ENCODE results near the gene LRBA. TPM values are rescaled to one million over a fixed set of nuclear protein-coding genes. Genes with fewer than 3 reads are reported as not detected.

The LRBA gene
- total and polyA plus RNA-seq, 4 donors = 8.2 to 69.8 (median 32.8) TPM

- H3K9ac ChIP-seq (ENCODE audit: low read depth in 1 of 2, low read length in 2 of 2) = no peak overlapping the region
- no peak for TF ChIP-seq NR2F2 (IDR thresholded peaks at IDR 0.05)
- no peak for TF ChIP-seq JUND (IDR thresholded peaks at IDR 0.05)
- TF ChIP-seq ZBTB33 (IDR thresholded peaks at IDR 0.05) = no peak
- TF ChIP-seq HNF4A (conservative IDR thresholded peaks at IDR 0.05) = no peak
- no peak for TF ChIP-seq HNF4G (IDR thresholded peaks at IDR 0.05)
- no peak for TF ChIP-seq TAF1 (conservative IDR thresholded peaks at IDR 0.05)
- TF ChIP-seq REST (IDR thresholded peaks at IDR 0.05) = no peak
- TF ChIP-seq FOXA2 (IDR thresholded peaks at IDR 0.05) = no peak
- TF ChIP-seq MAX (IDR thresholded peaks at IDR 0.05) = no peak
- no peak for TF ChIP-seq RXRA (IDR thresholded peaks at IDR 0.05)
- TF ChIP-seq ATF3 (IDR thresholded peaks at IDR 0.05) = no peak
- TF ChIP-seq CTCF (IDR thresholded peaks at IDR 0.05; ENCODE audit: low read depth, low read length, missing input control) = no peak
- no peak for TF ChIP-seq SP1 (IDR thresholded peaks at IDR 0.05)
- TF ChIP-seq RAD21 (IDR thresholded peaks at IDR 0.05) = no peak
- TF ChIP-seq FOXA1 (IDR thresholded peaks at IDR 0.05) = no peak
- no peak for TF ChIP-seq YY1 (IDR thresholded peaks at IDR 0.05)
- no peak for TF ChIP-seq EGR1 (IDR thresholded peaks at IDR 0.05; ENCODE audit: low read depth in 2 of 2)
- no peak for TF ChIP-seq GABPA (IDR thresholded peaks at IDR 0.05 in 1 of 2, conservative IDR thresholded peaks at IDR 0.05 in 1 of 2)
- DNase-seq (ENCODE audit: low spot score) = no peak
- 96% methylated on average over 1 of the region's 1 CpG for WGBS
- peaks cover 0 to 9% (median 2%) of the 10 kb centered on the region in 4 donors for H3K4me1 ChIP-seq (ENCODE audit: control insufficient read depth in 4 of 4, insufficient read depth in 4 of 4, low read length in 3 of 4)
- H3K36me3 ChIP-seq (ENCODE audit: control insufficient read depth in 4 of 4, insufficient read depth in 3 of 4, low read depth in 1 of 4, low read length in 3 of 4) = peaks cover 0 to 4% (median 1%) of the 10 kb centered on the region in 4 donors
- H3K9me3 ChIP-seq (ENCODE audit: control insufficient read depth in 4 of 4, low read length in 3 of 4) = no peaks in the 10 kb centered on the region
- no peaks in the 10 kb centered on the region for H3K27me3 ChIP-seq (ENCODE audit: control insufficient read depth in 4 of 4, insufficient read depth in 4 of 4, low read length in 3 of 4)
- H3K4me3 ChIP-seq (ENCODE audit: low read depth in 1 of 3, low read length in 3 of 3) = no peak overlapping the region
- H3K27ac ChIP-seq (ENCODE audit: low read depth in 1 of 2, low read length in 2 of 2) = no peak overlapping the region
Observed at GRCh38 chr4:150588316-150588715, 426.8 kb downstream of the LRBA start.

All from liver (tissue), 9 donors.